Fibroblast of skin of left quadriceps (primary cell): ENCODE data around the gene TRPM1.

Source experiments
- DNase-seq, 2 experiments: peaks; one replicate each; pipeline ENCODE4 v3.0.0-alpha.2; 2013; ENCODE audit warnings: low read depth in 2 of 2

TRPM1 gene

GRCh38 chr15:31049682-31050615 is 51.6 kb downstream of the TRPM1 start:
- no peak for DNase-seq

GRCh38 chr15:31049111-31049510 is 52.4 kb downstream of the TRPM1 start:
- DNase-seq: no peak

DNA sequence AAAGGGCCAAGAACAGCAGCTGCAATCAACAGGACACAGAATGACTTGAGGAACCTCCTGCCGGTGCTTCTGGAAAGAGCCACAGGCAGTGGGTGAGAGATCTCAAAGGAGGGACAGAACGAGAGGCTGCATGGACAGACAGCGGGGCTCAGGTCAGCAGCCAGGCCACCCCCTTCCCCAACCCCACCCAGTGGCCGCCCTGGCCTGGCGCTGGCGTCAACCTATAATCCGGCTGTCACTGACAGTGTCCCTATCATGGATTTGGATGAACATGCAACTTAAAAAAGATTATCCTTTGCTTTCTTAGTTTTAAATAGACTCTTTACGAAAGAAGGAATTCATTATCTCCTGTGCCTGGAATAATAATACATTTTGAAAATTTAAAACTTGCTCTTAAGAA is 54.1 kb downstream of the TRPM1 start:
- no peak for DNase-seq

GRCh38 chr15:31046759-31047359 is 54.7 kb downstream of the TRPM1 start:
- DNase-seq: no peak

DNA sequence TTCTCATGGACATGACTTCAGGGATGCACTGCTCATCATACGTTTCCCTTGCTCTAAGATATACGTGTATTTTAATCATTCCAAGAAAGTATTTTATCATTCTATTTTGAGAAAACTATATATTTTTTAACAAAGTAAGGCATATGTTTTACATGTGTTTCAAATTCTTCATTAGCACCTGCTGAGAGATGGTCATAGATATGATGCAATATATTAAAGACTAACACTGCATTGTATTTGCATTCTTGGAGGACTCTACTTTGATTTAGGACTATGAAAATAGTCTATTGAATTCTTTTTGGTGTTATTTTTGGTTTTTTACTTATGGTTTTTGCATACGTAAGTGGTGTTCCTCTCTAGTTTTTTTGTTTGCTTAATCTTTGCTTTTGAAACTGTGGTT is 55.9 kb downstream of the TRPM1 start:
- DNase-seq: no peak

GRCh38 chr15:31042751-31043150 is 58.8 kb downstream of the TRPM1 start:
- peak in 1 of 2 experiments; percentile 36 for DNase-seq

DNA sequence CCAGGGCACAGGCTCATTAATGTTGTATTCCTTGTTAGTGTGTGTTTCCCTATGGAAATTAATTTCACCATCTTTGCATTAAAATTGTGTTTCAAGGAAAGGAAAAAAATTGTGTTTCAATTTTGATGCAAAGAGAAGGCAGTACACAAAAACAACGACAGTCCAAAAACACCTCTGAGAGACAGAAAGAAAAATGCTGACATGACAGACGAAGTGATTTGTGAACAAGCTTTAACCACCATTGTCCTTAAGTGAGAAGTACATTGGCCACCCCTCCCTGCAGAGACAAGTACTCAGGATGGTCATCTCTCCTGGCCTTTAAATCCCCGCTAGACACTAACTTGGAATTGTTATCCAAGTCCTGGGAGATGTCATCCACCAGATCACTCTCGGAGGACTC is 59.9 kb downstream of the TRPM1 start:
- no peak for DNase-seq

DNA sequence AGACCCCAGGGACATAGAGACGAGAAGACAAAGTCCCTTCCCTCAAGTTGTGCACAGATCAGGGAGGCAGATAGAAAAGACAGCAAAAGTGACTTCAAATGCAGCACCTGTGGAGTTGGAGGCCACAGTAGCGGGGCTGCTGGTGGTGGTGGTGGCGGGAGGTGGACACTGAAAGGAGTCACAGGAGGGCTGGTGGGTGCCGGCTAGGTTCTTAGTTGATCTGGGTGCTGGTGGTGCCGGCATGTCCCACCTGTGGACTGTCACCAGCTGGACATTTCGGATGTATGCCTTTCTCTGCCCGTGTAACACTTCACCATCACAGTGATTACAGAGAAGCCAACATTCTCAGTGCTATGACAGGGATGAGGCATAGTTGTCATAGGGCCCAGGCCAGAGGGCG is 60.9 kb downstream of the TRPM1 start:
- no peak for DNase-seq

DNA sequence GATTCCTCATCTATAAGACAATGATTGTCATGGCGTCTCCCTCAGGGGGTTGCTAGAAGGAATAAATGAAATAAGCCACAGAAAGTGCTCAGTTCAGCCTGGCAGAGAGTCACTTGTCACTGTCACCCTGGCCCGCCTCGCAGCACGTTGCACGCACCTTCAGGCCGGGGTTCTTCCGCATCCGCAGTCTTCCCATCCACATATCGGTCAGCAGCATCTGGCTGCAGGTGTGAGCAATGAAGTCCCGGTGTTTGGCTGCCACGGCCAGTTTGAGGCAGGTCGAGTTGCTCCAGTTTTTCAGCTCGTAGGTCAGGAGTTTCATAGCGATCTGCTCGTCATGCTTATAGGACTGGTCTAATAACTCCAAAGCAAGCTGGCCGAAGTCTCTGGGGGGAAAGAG is 61.6 kb downstream of the TRPM1 start:
- no peak for DNase-seq

DNA sequence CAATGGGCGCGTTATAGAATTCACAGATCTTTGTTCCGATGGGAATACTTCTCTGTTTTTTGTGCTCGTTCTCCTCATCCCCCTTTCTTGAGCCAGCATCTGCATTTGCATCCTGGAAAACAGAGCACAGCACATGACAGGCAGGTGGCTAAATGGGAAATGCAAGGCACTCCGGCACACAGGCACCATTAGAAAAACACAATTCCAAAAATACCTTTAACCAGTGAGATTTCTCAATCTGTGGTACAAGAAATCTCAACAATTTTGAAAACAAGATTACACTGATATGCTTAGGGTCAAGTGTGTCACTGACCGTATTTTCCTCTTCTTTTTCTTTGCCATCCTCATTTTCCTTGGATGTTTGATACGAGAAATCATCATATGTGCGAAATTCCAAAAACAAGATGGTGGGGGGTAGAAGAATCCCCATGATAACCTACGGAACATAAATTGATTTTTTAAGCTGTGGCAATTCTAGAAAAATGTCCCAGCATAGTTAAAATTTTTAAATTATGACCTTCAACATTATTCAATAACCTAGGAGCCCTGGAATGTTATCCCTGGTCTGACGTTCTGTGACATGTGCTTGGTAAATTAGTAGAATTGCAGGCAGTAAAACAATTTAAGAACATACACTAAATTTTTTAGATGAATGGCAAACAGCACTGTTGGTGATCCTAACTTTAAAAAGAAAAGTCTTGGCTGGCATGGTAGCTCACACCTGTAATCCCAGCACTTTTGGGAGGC is 63.6 kb downstream of the TRPM1 start:
- no peak for DNase-seq

DNA sequence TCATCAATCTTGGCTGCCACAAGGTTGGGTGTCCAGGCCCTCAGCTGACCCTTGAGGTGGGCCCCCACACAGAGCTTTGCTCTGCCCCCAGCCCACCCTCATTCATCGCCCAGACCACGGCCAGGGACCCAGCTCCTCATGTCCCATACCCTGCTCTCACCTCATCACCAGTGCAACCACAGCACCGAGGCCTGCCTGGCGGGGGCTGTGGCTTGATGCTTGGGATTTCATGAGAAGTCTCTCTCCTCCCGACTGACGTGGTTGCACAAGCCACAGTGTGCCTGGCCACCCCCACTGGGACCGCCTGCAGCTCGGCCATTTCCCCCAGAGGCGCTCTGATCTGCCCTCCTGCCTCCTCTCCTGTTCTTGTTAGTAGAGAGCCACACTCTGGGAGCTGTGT is 64.7 kb downstream of the TRPM1 start:
- no peak for DNase-seq

GRCh38 chr15:31035610-31036009 is 65.9 kb downstream of the TRPM1 start:
- no peak for DNase-seq

DNA sequence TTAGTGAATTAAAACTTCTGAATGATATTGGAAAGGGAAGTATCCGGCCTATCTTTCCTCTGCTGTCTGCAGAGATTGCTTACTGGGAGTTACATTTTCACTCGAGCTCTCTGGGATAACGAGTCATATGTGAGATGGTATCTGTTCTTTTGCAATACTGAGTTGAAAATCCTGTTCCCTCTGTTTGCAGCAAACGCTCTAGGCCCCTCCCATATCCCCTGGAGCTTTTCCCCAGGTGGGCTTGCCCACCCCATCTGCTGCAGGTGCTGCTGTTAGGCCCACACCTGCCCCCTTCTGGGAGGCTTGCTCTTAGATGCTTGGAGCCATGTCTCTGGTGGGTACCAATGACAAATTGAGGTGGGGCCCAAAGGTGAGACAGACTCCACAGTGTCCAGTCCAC is 67.4 kb downstream of the TRPM1 start:
- no peak for DNase-seq

DNA sequence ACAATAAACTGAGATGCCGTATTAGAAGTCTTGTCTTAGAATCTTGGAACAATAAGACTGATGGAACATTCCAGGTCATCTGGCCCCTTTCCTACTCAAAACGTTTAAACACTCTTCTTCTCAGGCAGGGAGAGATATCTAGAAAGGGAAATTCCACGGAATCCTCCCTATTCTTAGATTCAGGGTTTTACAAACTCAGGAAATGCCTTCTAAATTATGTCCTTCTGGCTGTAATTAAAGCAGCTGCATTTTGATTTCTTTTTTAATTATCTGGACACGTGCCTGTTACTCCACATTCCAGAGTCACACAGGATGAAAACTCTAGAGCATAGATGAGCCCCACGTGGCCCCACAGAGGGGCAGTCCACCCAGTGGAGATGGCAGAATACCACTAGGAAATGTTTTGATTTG is 68.6 kb downstream of the TRPM1 start:
- DNase-seq: peak; percentile 87 to 89

- DNase-seq: peak; percentile 43 to 49
Observed at GRCh38 chr15:31031471-31032067, 70.0 kb downstream of the TRPM1 start.

- no peak for DNase-seq
Observed at GRCh38 chr15:31027910-31028578, 73.5 kb downstream of the TRPM1 start.

DNA sequence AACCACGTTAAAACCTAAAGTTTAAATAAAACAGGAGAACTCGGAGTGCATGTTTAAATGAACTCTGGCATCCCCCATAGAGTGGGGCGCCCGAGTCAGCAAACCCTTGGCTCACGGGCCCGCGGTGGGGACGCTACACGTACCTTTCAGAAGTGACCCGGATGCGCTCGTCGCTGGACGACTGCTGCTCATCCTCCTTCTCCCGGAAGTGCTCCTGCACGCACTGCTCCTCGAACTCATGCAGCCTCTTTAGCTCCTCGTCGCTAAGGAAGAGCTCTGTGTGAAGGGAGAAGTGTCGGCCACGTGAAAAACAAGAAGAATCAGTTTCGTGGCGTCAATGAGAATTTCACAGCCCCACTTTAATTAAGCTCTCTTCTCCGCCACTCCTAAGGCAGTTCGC is 75.5 kb downstream of the TRPM1 start:
- DNase-seq: no peak

GRCh38 chr15:31024979-31025378 is 76.5 kb downstream of the TRPM1 start:
- DNase-seq: peak in 1 of 2 experiments; percentile 9

GRCh38 chr15:31024330-31024729 is 77.2 kb downstream of the TRPM1 start:
- DNase-seq: peak; percentile 95 to 96

DNA sequence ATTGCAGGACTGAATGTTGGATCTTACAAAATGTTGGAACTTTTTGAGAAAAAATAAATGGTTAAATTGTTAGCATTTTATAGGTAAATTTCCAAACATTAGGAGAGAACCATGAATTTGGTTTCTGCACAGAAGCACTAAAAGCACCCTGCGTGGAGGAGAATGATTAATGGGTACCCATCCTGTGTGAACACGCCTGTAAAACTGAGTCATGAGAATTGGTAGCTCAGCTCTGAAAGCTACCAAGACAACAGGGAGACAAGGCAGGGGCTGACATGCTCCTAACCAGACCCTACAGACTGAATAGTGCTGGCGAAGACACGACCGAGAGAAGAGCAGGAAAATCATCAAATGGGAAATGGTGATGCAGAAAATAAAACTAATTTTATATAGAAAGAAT is 77.7 kb downstream of the TRPM1 start:
- DNase-seq: no peak

GRCh38 chr15:31021067-31021665 is 80.4 kb downstream of the TRPM1 start:
- DNase-seq: no peak
